ENCODE data around the gene DCDC2.
A peak's percentile ranks its signal among the peaks of the same experiment; 100 is the strongest.
"Not testable (repeated sequence)": the region's sequence is repeated elsewhere in the genome, so short reads cannot be mapped to it uniquely, and the experiment has no call there.

DCDC2 gene

DNA sequence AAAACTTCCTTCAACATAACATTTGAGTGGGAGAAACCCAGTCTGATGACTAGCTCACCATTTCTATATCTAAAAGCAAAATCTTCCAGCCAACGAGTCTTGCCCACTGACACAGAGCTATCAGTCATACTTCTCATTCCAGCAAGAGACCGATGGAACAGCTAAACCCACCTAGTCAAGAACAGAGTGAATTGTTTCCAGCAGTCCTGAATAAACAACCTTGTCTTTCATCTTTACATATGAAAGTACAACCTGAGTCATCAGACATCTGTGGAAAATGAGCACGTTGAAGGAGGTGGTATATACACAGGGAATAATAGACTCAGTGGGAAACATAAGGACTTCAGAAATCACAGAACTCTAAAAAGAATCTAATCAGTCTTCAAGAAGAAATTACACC lies 208.0 kb downstream of the DCDC2 start:
- peaks cover 2% of the 10 kb centered on the region for H3K27me3 Mint-ChIP-seq
- no peak overlapping the region for H3K27ac Mint-ChIP-seq
- no peaks in the 10 kb centered on the region for H3K36me3 Mint-ChIP-seq (ENCODE audit: low read depth)
- ATAC-seq (no peak), DNase-seq (no peak)
- no peak overlapping the region for H3K4me3 Mint-ChIP-seq
- no peaks in the 10 kb centered on the region for H3K4me1 Mint-ChIP-seq
- H3K9me3 Mint-ChIP-seq = peaks cover 7% of the 10 kb centered on the region

DNA sequence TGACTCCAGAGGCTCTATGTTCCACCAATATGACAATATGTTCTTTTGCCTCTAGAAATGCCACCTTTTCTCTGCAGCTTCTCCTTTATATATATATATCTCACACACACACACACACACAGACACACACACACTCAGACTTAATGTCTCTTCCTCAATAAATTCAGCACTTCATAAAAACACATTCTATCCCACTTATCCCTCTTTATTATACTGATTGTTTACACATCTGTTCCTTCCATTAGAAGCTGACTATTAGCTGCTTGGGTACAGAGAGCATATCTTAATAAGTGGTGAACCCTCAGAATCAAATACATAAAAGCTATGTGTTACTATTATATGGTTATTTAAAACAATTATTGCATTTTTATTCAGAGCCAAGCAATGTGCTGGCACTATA lies 208.6 kb downstream of the DCDC2 start:
- Mint-ChIP-seq H3K4me3 (no peak overlapping the region), H3K36me3 (ENCODE audit: low read depth) (no peaks in the 10 kb centered on the region), H3K4me1 (no peaks in the 10 kb centered on the region), H3K27ac (no peak overlapping the region), H3K27me3 (peaks cover 2% of the 10 kb centered on the region), H3K9me3 (peaks cover 7% of the 10 kb centered on the region)
- DNase-seq (no peak), ATAC-seq (no peak)

DNA sequence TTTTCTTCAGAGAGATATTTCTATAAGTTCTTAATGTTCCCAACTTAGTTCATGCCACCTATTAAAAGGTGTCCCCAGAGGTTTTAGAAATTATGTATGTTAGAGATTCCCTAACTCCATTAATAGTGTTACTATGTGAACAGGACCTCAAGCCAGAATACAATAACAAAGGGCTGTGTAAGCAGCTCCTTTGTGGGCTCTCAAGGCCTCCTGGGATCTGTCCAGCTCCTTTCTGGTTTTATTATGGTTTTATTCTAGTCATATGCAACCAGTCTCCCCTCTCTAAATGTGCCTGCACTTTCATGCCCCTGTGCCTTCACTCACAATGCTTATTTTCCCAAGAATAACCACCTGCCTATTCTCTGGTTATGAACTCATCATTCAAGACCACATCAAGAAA lies 209.2 kb downstream of the DCDC2 start:
- Mint-ChIP-seq H3K9me3 (peaks cover 7% of the 10 kb centered on the region), H3K4me3 (no peak overlapping the region), H3K4me1 (no peaks in the 10 kb centered on the region), H3K36me3 (ENCODE audit: low read depth) (no peaks in the 10 kb centered on the region), H3K27ac (no peak overlapping the region), H3K27me3 (peaks cover 2% of the 10 kb centered on the region)
- DNase-seq (no peak), ATAC-seq (no peak)

GRCh38 chr6:24148154-24148570 lies 209.7 kb downstream of the DCDC2 start:
- Mint-ChIP-seq H3K27ac (no peak overlapping the region), H3K27me3 (peaks cover under 1% of the 10 kb centered on the region), H3K4me3 (no peak overlapping the region), H3K4me1 (no peaks in the 10 kb centered on the region), H3K36me3 (ENCODE audit: low read depth) (no peaks in the 10 kb centered on the region), H3K9me3 (peaks cover 7% of the 10 kb centered on the region)
- DNase-seq (no peak), ATAC-seq (no peak)

- ATAC-seq = no peak
- DNase-seq = no peak
Measured at GRCh38 chr6:24147511-24148153, 210.2 kb downstream of the DCDC2 start.

DNA sequence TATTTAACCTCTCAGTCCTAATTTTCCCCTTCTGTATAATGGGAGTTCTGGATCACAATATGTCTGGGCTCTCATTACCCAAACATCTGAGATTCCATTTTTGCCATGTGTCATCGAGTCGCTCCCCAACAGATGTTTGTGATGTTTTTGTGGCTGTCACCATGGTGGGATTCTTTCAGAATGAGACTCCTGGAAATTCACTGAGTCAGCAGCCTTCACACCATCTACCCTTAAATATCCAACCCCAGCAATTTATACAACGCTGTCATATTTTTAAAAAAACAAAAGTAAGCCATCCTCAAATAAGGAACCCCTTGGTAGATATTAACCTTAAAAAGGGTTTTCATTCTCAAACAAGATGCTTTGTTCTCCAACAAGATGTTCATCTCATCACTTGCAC lies 211.0 kb downstream of the DCDC2 start:
- Mint-ChIP-seq H3K4me1 (no peaks in the 10 kb centered on the region), H3K9me3 (peaks cover 7% of the 10 kb centered on the region), H3K4me3 (no peak overlapping the region), H3K27me3 (no peaks in the 10 kb centered on the region), H3K27ac (no peak overlapping the region), H3K36me3 (ENCODE audit: low read depth) (no peaks in the 10 kb centered on the region)
- ATAC-seq = no peak
- no peak for DNase-seq

More at GRCh38 chr6:24147511-24148153, 210.2 kb downstream of the DCDC2 start:
- Mint-ChIP-seq H3K9me3 (peaks cover 7% of the 10 kb centered on the region), H3K4me1 (no peaks in the 10 kb centered on the region), H3K4me3 (no peak overlapping the region), H3K27ac (no peak overlapping the region), H3K27me3 (no peaks in the 10 kb centered on the region), H3K36me3 (ENCODE audit: low read depth) (no peaks in the 10 kb centered on the region)

DNA sequence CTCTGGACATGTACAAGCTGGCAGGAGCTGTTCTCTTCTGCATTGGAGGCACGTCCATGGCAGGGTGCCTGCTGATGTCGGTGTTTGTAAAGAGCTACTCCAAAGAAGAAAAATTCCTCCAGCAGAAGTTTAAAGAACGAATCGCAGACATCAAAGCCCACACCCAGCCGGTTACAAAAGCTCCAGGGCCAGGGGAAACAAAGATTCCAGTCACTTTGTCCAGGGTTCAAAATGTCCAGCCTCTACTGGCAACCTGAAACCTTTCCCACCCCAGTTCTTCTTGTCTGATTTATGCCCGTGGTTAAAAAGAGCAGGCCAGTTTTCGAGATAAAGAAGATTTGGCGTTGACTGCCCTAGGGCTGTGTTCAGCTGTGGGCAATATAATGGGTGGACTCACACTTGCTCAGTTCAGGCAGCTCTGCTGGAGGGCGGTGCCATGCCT lies 212.1 kb downstream of the DCDC2 start:
- Mint-ChIP-seq H3K4me3 (no peak overlapping the region), H3K27me3 (no peaks in the 10 kb centered on the region), H3K27ac (no peak overlapping the region), H3K4me1 (no peaks in the 10 kb centered on the region), H3K9me3 (peaks cover 1% of the 10 kb centered on the region), H3K36me3 (ENCODE audit: low read depth) (no peaks in the 10 kb centered on the region)
- DNase-seq (no peak), ATAC-seq (no peak)

DNA sequence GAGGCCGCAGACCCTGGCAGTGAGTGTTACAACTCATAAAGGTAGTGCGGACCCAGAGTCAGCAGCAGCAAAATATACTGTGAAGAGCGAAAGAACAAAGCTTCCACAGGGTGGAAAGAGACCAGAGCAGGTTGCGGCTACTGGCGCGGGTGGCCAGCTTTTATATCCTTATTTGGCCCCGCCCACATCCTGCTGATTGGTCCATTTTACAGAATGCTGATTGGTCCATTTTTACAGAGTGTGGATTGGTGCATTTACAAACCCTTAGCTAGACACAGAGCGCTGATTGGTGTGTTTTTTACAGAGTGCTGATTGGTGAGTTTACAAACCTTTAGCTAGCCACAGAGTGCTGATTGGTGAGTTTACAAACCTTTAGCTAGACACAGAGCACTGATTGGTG lies 215.1 kb downstream of the DCDC2 start:
- ATAC-seq; H3K27ac Mint-ChIP-seq; H3K36me3 Mint-ChIP-seq (ENCODE audit: low read depth): not testable (repeated sequence)

GRCh38 chr6:24140591-24140990 lies 217.3 kb downstream of the DCDC2 start:
- Mint-ChIP-seq H3K27ac (no peak overlapping the region), H3K4me3 (no peak overlapping the region), H3K9me3 (no peaks in the 10 kb centered on the region), H3K27me3 (no peaks in the 10 kb centered on the region), H3K36me3 (ENCODE audit: low read depth) (no peaks in the 10 kb centered on the region), H3K4me1 (no peaks in the 10 kb centered on the region)
- ATAC-seq = no peak
- DNase-seq = no peak

More for the DNA sequence above, 215.1 kb downstream of the DCDC2 start:
- H3K9me3 Mint-ChIP-seq, H3K4me3 Mint-ChIP-seq, DNase-seq, H3K27me3 Mint-ChIP-seq, H3K4me1 Mint-ChIP-seq: not testable (repeated sequence)

DNA sequence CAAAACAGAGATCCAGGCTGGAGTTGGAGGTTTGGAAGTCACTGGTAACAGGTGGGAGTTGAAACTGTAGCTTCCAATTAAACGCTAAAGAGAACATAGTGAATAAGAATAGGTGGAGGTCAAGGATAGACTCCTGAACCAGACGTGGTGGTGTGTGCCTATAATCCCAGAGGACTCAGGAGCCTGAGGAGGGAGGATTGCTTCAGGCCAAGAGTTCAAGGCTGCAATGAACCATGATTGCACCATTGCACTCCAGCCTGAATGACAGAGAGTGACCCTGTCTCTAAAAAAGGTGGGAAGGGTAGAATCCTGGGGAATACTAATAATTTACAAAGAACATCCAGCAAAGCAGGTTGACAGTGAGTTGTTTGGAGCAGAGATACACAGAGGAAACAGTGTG lies 218.2 kb downstream of the DCDC2 start:
- Mint-ChIP-seq H3K27ac (no peak overlapping the region), H3K9me3 (no peaks in the 10 kb centered on the region), H3K27me3 (no peaks in the 10 kb centered on the region), H3K4me3 (no peak overlapping the region), H3K36me3 (ENCODE audit: low read depth) (no peaks in the 10 kb centered on the region), H3K4me1 (no peaks in the 10 kb centered on the region)
- ATAC-seq (no peak), DNase-seq (no peak)

- Mint-ChIP-seq H3K27ac (no peak overlapping the region), H3K4me1 (no peaks in the 10 kb centered on the region), H3K27me3 (no peaks in the 10 kb centered on the region), H3K36me3 (ENCODE audit: low read depth) (no peaks in the 10 kb centered on the region), H3K4me3 (no peak overlapping the region), H3K9me3 (no peaks in the 10 kb centered on the region)
- ATAC-seq = no peak
- DNase-seq = no peak
Measured at GRCh38 chr6:24139080-24139479, 218.8 kb downstream of the DCDC2 start.

DNA sequence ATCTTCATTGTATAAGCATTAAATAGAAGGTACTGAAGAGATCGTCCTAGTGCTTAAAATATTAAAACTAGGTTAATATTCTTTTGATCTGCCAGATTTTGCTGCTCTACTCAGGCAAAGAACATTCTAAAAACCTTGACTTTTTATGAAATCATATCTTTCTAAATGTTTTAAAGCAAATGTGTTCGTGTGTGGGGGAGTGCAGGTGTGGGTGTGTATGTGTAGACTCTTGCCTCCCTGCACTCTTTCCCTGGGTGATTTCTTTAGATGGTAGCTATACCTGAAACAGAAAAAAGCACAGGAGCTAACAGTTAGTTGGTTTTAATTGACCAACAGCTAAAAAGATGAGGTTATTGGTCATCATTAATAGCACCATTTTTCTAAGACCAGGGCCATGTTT lies 226.1 kb downstream of the DCDC2 start:
- no peak overlapping the region for H3K4me3 Mint-ChIP-seq
- no peaks in the 10 kb centered on the region for H3K4me1 Mint-ChIP-seq
- ATAC-seq = no peak
- peaks cover 3% of the 10 kb centered on the region for H3K9me3 Mint-ChIP-seq
- H3K36me3 Mint-ChIP-seq (ENCODE audit: low read depth) = no peaks in the 10 kb centered on the region
- peaks cover 9% of the 10 kb centered on the region for H3K27me3 Mint-ChIP-seq
- H3K27ac Mint-ChIP-seq = no peak overlapping the region
- no peak for DNase-seq

DNA sequence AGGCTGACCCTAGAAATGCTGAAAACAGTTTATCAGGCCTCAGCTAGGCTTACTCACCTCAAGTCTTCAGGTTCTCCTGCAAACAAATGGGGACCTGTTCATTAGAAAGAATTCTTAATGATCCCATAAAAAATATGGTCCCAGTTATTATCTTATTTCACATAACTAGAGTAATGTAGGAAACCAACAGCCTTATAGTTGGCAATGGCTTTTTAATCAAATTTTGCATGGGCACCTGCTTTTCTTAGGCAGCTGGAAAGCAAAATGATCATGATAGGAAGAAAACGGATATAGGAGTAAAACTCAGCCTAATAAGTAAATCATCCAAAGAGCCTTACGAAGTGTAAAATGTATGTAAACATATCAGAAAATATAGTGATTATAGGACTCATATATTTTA lies 230.5 kb downstream of the DCDC2 start:
- H3K27me3 Mint-ChIP-seq = peaks cover 28% of the 10 kb centered on the region
- H3K4me3 Mint-ChIP-seq = no peak overlapping the region
- peaks cover 1% of the 10 kb centered on the region for H3K36me3 Mint-ChIP-seq (ENCODE audit: low read depth)
- H3K4me1 Mint-ChIP-seq = no peaks in the 10 kb centered on the region
- H3K9me3 Mint-ChIP-seq = peaks cover 7% of the 10 kb centered on the region
- no peak for ATAC-seq
- H3K27ac Mint-ChIP-seq = no peak overlapping the region
- DNase-seq = no peak

- Mint-ChIP-seq H3K9me3 (peaks cover 7% of the 10 kb centered on the region), H3K4me1 (no peaks in the 10 kb centered on the region), H3K36me3 (ENCODE audit: low read depth) (peaks cover 1% of the 10 kb centered on the region), H3K4me3 (no peak overlapping the region), H3K27ac (no peak overlapping the region), H3K27me3 (peaks cover 28% of the 10 kb centered on the region)
- ATAC-seq (no peak), DNase-seq (peak; percentile 15)
Measured at GRCh38 chr6:24126586-24127192, 231.2 kb downstream of the DCDC2 start.

GRCh38 chr6:24125980-24126379 lies 231.9 kb downstream of the DCDC2 start, which contains the start of gene NRSN1:
TSS of gene NRSN1 (plus strand) at chr6:24126215. CDS start at chr6:24134328, 8,113 bp downstream.
- H3K9me3 Mint-ChIP-seq = peaks cover 7% of the 10 kb centered on the region
- ATAC-seq = no peak
- no peak within 1 kb of the TSS for H3K27ac Mint-ChIP-seq
- H3K27me3 Mint-ChIP-seq = peaks cover 28% of the 10 kb centered on the region
- no peak within 1 kb of the TSS for H3K4me3 Mint-ChIP-seq
- peak; percentile 23 for DNase-seq
- peaks cover 1% of the 10 kb centered on the region for H3K36me3 Mint-ChIP-seq (ENCODE audit: low read depth)
- H3K4me1 Mint-ChIP-seq = no peaks in the 10 kb centered on the region
